ENCODE data around the gene COBL. TPM values are rescaled to one million over a fixed set of nuclear protein-coding genes. Genes with fewer than 3 reads are reported as not detected.

The COBL gene
- total RNA-seq, 1 experiment from 2014 or later, result 49.9 TPM

DNA sequence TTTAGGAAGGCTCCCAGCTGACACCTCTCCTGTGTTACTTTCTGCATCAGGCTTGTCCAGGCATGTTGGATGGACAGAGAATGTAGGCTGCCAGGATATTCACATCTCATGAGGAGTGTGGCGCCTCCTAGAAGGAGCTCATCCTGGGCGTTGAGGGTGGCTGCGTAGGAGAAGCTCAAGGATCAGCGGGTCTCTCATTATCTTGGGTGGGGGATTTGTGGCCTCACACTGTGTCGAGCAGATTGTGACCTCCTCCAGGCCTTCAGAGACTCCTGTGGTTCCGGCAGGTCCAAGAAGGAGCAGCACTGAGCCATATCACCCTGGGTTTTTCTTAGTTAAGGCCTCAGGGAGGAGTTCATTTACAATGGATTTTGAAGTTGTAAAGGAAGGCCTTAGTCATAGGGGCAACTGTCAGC, 8.7 kb upstream of the COBL start:
- Mint-ChIP-seq H3K27ac (ENCODE audit: unreplicated experiment) (no peak overlapping the region), H3K4me1 (ENCODE audit: low read depth, unreplicated experiment) (peaks cover 24% of the 10 kb centered on the region), H3K9me3 (ENCODE audit: low read depth, unreplicated experiment) (no peaks in the 10 kb centered on the region), H3K36me3 (ENCODE audit: insufficient read depth, unreplicated experiment) (peaks cover 8% of the 10 kb centered on the region), H3K27me3 (ENCODE audit: unreplicated experiment) (no peaks in the 10 kb centered on the region), H3K4me3 (ENCODE audit: low read depth, unreplicated experiment) (no peak overlapping the region)
- no TSS peak for BruUV-seq (replicated peaks)
- TF ChIP-seq, protein P1, sequence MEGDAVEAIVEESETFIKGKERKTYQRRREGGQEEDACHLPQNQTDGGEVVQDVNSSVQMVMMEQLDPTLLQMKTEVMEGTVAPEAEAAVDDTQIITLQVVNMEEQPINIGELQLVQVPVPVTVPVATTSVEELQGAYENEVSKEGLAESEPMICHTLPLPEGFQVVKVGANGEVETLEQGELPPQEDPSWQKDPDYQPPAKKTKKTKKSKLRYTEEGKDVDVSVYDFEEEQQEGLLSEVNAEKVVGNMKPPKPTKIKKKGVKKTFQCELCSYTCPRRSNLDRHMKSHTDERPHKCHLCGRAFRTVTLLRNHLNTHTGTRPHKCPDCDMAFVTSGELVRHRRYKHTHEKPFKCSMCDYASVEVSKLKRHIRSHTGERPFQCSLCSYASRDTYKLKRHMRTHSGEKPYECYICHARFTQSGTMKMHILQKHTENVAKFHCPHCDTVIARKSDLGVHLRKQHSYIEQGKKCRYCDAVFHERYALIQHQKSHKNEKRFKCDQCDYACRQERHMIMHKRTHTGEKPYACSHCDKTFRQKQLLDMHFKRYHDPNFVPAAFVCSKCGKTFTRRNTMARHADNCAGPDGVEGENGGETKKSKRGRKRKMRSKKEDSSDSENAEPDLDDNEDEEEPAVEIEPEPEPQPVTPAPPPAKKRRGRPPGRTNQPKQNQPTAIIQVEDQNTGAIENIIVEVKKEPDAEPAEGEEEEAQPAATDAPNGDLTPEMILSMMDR (IDR thresholded peaks at IDR 0.05; ENCODE audit: unreplicated experiment), result no peak
- no peak for DNase-seq
- CTCF ChIA-PET, result no interaction called here
- intact Hi-C loops (cut with micrococcal nuclease; ENCODE audit: unreplicated experiment), result no loop called here

DNA sequence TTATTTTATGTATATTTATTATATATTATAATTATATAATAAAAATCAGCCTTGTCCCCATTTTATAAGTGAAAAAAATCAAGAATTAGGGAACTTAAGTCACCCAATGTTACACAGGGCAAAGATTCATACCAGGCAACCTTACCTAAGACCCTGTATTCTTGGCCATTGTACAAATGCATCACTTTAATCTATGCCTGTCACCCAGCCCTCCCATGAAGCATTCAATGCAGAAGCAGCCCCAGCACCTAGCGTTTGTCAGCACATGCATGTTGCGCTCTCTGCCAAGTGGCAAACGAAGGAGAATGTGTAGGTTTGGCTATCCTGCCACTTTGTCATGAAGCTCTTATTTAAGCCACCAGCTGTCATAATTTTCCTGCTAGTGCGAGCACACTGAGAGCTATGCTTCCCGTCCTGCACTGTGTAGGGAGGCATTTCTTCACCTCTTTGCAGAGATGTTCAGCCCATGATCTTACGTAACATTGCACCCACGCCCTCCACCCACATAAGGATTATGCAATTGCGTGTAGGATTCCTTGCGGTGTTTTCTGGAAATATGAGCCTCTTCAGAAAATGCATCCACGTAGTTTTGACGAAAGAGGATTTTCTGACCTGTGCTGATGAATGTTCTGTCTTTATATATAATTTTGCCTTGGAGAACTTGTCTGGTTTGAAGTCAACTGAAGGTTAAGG, 7.7 kb upstream of the COBL start:
- DNase-seq, result no peak
- Mint-ChIP-seq H3K36me3 (ENCODE audit: insufficient read depth, unreplicated experiment) (peaks cover 8% of the 10 kb centered on the region), H3K4me1 (ENCODE audit: low read depth, unreplicated experiment) (peaks cover 23% of the 10 kb centered on the region), H3K27me3 (ENCODE audit: unreplicated experiment) (no peaks in the 10 kb centered on the region), H3K9me3 (ENCODE audit: low read depth, unreplicated experiment) (no peaks in the 10 kb centered on the region), H3K27ac (ENCODE audit: unreplicated experiment) (no peak overlapping the region), H3K4me3 (ENCODE audit: low read depth, unreplicated experiment) (no peak overlapping the region)
- intact Hi-C loops (cut with micrococcal nuclease; ENCODE audit: unreplicated experiment), result no loop called here
- CTCF ChIA-PET, result no interaction called here
- TF ChIP-seq, protein P1 (IDR thresholded peaks at IDR 0.05; ENCODE audit: unreplicated experiment), result no peak
- BruUV-seq (replicated peaks), result no TSS peak

DNA sequence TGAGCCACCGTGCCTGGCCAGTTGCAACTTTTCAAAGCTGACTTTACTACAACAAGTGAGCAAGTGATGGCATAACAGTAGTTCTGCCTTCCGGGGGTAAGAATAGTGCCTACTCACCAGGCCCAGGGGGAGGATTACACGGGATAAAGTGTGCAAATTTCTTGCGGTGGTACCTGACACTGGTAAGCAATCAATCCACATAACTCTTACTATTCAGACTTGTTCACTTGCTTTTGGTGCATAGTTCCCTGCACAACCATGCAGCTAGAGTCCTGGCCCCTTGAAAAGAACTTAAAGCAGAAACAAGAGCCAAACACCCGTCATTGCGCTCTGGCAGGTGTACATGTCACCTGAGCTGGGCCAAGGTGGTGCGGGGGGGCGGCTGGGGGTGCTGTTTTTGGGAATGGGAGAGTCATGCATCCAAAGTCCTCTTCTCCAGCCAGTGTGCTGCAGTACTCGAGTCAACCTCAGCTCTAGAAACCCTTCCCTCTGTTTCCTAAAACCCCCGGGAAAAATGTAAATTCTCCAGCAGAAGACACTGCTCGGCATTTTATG, 5.4 kb upstream of the COBL start:
- TF ChIP-seq, protein P1 (IDR thresholded peaks at IDR 0.05; ENCODE audit: unreplicated experiment), result no peak
- DNase-seq, result no peak
- H3K27ac Mint-ChIP-seq (ENCODE audit: unreplicated experiment), result no peak overlapping the region
- no TSS peak for BruUV-seq (replicated peaks)
- no peak overlapping the region for H3K4me3 Mint-ChIP-seq (ENCODE audit: low read depth, unreplicated experiment)
- CTCF ChIA-PET, result no interaction called here
- H3K36me3 Mint-ChIP-seq (ENCODE audit: insufficient read depth, unreplicated experiment), result peaks cover 10% of the 10 kb centered on the region
- no peaks in the 10 kb centered on the region for H3K9me3 Mint-ChIP-seq (ENCODE audit: low read depth, unreplicated experiment)
- H3K27me3 Mint-ChIP-seq (ENCODE audit: unreplicated experiment), result no peaks in the 10 kb centered on the region
- H3K4me1 Mint-ChIP-seq (ENCODE audit: low read depth, unreplicated experiment), result peaks cover 22% of the 10 kb centered on the region
- intact Hi-C loops (cut with micrococcal nuclease; ENCODE audit: unreplicated experiment), result no loop called here

DNA sequence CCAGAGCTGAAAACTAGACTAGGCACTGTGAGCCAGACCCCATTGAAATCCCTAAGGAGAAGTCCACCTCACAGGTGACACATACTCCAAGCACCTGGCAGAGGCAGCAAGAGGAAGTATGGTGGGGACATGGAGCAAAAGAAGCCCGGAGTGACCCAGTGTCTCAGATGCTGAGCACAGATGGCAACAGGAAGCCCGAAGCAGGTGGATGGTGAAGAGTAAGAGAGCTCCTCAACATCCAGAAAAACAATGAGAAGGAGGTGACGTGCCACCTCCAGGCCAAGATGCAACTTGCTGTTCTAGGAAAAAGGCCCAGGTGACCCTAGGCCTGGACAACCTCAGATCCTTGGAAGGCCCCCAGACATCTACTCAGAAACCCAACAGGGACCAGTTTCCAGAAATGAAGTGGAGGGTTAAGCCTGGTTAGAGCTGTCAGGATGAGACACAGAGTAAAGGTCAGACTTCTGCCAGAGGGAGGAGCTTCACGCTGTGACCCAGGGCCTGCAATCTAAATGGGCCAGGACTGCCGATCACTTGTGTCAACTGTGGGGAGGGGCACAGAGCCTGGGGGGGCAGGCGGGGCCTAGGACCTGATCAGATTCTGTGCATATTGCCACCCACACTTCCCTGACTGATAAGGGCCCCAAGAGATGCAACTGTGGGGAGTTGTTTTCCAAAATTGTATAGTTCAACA, 2.4 kb upstream of the COBL start:
- Mint-ChIP-seq H3K9me3 (ENCODE audit: low read depth, unreplicated experiment) (no peaks in the 10 kb centered on the region), H3K27me3 (ENCODE audit: unreplicated experiment) (no peaks in the 10 kb centered on the region), H3K36me3 (ENCODE audit: insufficient read depth, unreplicated experiment) (peaks cover 37% of the 10 kb centered on the region), H3K4me3 (ENCODE audit: low read depth, unreplicated experiment) (no peak overlapping the region), H3K4me1 (ENCODE audit: low read depth, unreplicated experiment) (peaks cover 43% of the 10 kb centered on the region), H3K27ac (ENCODE audit: unreplicated experiment) (no peak overlapping the region)
- intact Hi-C loops (cut with micrococcal nuclease; ENCODE audit: unreplicated experiment), result no loop called here
- BruUV-seq (replicated peaks), result no TSS peak
- DNase-seq, result no peak
- CTCF ChIA-PET, result interaction anchor here (1.0 kb wide), 1 partner anchor 94 kb away, joined by 4 read pairs; no protein-coding TSS in a partner anchor
- TF ChIP-seq, protein P1 (IDR thresholded peaks at IDR 0.05; ENCODE audit: unreplicated experiment), result no peak

All from Calu3 (cell line).